PC-3 (cell line): ENCODE measurements around the gene TLE6.

ENCODE experiments used
- EZH2 ChIP-seq: fragments of 300-600 bp; sonication (generic); IDR thresholded peaks from one replicate; pipeline ENCODE4 v1.6.1; 2017; ENCODE audit warnings: antibody characterized with exemption, mild to moderate bottlenecking, low read length; ENCODE audit not compliant: unreplicated experiment
- EZH2phosphoT487 ChIP-seq: fragments of 300-600 bp; sonication (generic); IDR thresholded peaks from 2 replicates; pipeline ENCODE4 v1.6.1; 2018; ENCODE audit warnings: mild to moderate bottlenecking, antibody characterized with exemption, low read length, borderline replicate concordance
- TF ChIP-seq, protein P1 (sequence below): fragments of 300-600 bp; sonication (generic); conservative IDR thresholded peaks from 2 replicates; pipeline ENCODE4 v1.5.1; 2017; ENCODE audit warnings: antibody characterized with exemption, low read depth, mild to moderate bottlenecking, low read length

DNA sequence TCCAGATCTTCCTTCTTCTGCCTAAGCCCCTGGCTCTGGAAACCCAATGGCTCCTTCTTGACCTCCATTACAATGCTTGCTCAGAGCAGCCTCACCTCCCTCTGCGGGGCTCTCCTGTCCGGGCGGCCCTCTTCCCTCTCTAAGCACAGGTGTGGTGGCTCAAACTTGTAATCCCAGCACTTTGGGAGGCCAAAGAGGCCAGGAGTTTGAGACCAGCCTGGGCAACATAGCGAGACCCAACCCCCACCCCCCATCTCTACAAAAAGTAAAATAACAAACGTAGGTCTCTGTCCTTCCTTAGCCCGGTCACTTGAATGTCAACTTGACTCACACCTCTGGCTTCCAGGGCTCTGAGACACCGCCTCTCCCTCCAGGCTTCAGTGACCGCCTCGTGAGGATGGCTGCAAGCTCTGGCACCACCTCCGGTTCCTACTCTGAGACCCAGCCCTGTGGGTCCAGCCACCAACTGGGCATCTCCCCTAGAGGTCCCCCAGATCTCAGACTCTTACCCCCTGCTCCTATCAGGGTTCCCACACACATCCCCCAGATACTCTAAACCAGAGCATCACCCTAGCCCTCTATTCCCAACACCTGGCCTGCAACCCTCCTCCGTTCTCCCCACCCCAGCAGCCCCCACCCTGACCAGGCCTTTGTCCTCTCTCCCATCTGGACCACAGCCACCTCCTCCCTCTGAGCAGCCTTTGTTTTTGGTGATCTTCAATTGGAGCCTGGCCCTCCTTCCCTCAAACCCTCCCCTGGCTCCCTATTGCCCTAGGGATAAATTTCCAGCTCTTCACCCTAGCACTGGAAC lies 56.4 kb downstream of the TLE6 start:
- TF ChIP-seq, protein P1, sequence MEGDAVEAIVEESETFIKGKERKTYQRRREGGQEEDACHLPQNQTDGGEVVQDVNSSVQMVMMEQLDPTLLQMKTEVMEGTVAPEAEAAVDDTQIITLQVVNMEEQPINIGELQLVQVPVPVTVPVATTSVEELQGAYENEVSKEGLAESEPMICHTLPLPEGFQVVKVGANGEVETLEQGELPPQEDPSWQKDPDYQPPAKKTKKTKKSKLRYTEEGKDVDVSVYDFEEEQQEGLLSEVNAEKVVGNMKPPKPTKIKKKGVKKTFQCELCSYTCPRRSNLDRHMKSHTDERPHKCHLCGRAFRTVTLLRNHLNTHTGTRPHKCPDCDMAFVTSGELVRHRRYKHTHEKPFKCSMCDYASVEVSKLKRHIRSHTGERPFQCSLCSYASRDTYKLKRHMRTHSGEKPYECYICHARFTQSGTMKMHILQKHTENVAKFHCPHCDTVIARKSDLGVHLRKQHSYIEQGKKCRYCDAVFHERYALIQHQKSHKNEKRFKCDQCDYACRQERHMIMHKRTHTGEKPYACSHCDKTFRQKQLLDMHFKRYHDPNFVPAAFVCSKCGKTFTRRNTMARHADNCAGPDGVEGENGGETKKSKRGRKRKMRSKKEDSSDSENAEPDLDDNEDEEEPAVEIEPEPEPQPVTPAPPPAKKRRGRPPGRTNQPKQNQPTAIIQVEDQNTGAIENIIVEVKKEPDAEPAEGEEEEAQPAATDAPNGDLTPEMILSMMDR = no peak
- TF ChIP-seq EZH2 (no peak), EZH2phosphoT487 (no peak)
